Lower leg skin (tissue), 4 donors: ENCODE results near the gene RNPEP. TPM values are rescaled to one million over a fixed set of nuclear protein-coding genes. Genes with fewer than 3 reads are reported as not detected.
"Not testable (repeated sequence)": the region's sequence is repeated elsewhere in the genome, so short reads cannot be mapped to it uniquely, and the experiment has no call there.

Source experiments
- DNase-seq, 2 donors: peaks; one replicate each; pipeline ENCODE4 v3.0.0-alpha.2; 2019; ENCODE audit warnings: low spot score in 2 of 2
- H3K4me3 ChIP-seq: fragments of 200-600 bp; sonication (generic); 2 replicates; pipeline ENCODE4 v1.5.1; 2017; ENCODE audit warnings: mild to moderate bottlenecking, low read depth; ENCODE audit not compliant: poor library complexity, severe bottlenecking
- POLR2A ChIP-seq, 2 donors: fragments of 450-650 bp; IDR thresholded peaks; one replicate each; pipeline ENCODE4 v1.6.1; 2016 to 2017; ENCODE audit warnings: antibody characterized with exemption in 2 of 2, mild to moderate bottlenecking in 1 of 2, moderate library complexity in 1 of 2
- WGBS, 2 donors: methylation state at CpG; one replicate each; pipeline ENCODE4 v1.1.5; 2018; 5-methylcytosine and 5-hydroxymethylcytosine counted together
- intact Hi-C: fragments of 100-400 bp; cut with DNase I; formaldehyde crosslinking; loops from one replicate; pipeline ENCODE4 v1.15.0; 2023; ENCODE audit warnings: low total_unique reads
- microRNA-seq, 2 donors: library from miRNA; unstranded; fragments of <30 nt; microRNA quantifications; one replicate each; pipeline ENCODE4, GENCODE V29; 2016; ENCODE audit warnings: borderline replicate concordance in 2 of 2, borderline number of aligned reads in 1 of 2
- total RNA-seq, 4 donors: library from RNA; depleted of rRNA; stranded (reverse); fragments of >200 nt; gene quantifications; one replicate each; pipeline ENCODE4 v1.1.0, GENCODE V29; 2016
- TF ChIP-seq, protein P1 (sequence below), 3 donors: fragments of 450-650 bp; IDR thresholded peaks; one replicate each; pipeline ENCODE4 v1.5.1; 2016; ENCODE audit warnings: antibody characterized with exemption in 3 of 3, mild to moderate bottlenecking in 3 of 3, moderate library complexity in 2 of 3

The RNPEP gene
- total RNA-seq, 4 donors from 2014 or later, result 46.2 to 111 (median 85.3) TPM

DNA sequence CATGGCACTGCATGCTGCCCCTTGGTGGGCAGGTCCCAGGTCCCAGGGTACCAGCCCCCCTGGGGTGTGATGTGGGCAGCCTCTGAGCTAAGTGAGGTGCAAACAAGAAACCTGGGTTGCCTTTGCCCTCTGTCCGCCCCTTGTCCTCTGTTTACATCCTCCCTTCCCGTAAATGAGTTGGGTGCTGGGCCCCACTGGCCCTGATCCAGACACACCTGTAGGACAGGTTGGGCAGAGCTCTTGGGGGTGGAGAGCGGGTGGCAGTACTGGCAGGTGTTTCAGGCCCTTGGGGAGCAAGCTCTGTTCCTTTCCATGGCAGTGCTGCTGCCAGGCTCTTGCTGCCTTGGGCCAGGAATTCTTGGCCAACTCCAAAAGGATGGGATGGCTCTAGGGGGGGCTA, 63.8 kb downstream of the RNPEP start:
- peak in 1 of 2 donors; percentile 38 for DNase-seq
- intact Hi-C loops, result no loop called here

DNA sequence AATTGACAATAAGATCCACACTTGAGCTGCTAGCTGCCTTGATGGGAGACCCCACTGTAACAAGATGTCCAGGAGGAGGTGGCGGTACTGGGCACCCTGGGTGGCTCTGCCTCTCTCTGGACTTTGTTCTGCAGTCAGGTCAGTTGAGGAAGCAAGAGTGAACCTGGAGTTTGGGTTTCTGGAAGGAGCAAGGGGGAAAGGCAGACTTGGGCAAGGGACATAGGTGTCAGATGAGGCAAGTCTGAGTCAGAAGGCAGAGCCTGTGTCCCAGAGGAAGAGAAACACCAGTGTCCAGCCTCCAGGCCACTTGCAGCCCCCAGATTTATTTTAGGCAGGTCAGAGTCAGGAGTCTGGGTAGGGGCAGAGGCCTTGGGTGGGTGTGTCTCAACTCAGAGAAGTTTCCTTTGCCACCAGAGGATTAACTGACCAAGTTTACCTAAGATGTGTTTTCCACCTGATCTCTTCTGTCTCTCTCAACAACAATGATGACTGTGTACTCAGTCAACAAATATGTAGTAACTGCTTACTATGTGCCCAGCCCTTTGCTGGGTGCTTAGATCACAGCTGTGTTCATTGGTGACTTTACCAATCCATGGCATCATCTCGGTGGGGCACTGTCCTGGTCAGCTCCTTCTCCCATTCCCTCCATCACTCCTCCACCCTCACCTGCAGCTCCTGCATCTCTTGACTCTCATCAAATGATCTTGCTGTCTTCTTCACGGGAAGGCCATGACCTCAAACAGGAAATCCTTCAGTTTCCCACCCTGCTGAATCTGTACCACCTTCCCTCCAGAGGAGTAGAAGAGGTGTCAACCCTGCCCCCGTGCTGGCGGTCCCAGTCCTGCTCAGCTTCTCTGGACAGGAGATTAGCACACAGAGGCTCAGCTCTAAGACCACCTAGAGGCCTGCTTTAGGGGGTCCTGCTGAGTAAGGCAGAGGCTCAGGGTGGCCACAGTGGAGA, 64.6 kb downstream of the RNPEP start:
- TF ChIP-seq, protein P1, sequence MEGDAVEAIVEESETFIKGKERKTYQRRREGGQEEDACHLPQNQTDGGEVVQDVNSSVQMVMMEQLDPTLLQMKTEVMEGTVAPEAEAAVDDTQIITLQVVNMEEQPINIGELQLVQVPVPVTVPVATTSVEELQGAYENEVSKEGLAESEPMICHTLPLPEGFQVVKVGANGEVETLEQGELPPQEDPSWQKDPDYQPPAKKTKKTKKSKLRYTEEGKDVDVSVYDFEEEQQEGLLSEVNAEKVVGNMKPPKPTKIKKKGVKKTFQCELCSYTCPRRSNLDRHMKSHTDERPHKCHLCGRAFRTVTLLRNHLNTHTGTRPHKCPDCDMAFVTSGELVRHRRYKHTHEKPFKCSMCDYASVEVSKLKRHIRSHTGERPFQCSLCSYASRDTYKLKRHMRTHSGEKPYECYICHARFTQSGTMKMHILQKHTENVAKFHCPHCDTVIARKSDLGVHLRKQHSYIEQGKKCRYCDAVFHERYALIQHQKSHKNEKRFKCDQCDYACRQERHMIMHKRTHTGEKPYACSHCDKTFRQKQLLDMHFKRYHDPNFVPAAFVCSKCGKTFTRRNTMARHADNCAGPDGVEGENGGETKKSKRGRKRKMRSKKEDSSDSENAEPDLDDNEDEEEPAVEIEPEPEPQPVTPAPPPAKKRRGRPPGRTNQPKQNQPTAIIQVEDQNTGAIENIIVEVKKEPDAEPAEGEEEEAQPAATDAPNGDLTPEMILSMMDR (IDR thresholded peaks at IDR 0.05), result no peak
- no peak for TF ChIP-seq POLR2A (IDR thresholded peaks at IDR 0.05)
- intact Hi-C loops, result no loop called here
- DNase-seq, result no peak
- no peak overlapping the region for H3K4me3 ChIP-seq
- 75 to 81% methylated on average over 5 of the region's 5 CpGs for WGBS, 2 donors

More for the DNA sequence above, 63.8 kb downstream of the RNPEP start:
- WGBS, 2 donors, result 53 to 60% methylated on average over 3 of the region's 3 CpGs
- no peak overlapping the region for H3K4me3 ChIP-seq
- TF ChIP-seq, protein P1 (IDR thresholded peaks at IDR 0.05), result no peak
- no peak for TF ChIP-seq POLR2A (IDR thresholded peaks at IDR 0.05)

DNA sequence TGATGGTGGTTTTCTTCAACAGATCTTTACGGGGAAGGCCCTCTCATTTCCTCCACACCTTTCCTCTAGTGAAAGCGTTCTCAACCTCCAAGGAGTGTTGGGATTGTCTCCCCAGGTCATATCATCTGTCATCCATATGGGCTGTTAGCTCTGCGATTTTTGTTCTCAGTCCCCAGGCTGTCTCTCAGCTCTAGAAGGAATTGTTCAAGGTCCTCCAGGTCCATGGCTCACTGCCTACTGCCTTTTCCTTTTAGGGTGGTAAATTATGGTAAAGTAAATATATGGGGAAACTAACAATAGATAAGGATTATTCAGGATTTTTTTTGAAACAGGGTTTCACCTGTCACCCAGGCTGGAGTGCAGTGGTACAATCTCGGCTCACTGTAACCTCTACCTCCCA, 65.5 kb downstream of the RNPEP start:
- WGBS, 2 donors, result 74 to 82% methylated on average over 4 of the region's 4 CpGs
- intact Hi-C loops, result no loop called here
- DNase-seq, result no peak

DNA sequence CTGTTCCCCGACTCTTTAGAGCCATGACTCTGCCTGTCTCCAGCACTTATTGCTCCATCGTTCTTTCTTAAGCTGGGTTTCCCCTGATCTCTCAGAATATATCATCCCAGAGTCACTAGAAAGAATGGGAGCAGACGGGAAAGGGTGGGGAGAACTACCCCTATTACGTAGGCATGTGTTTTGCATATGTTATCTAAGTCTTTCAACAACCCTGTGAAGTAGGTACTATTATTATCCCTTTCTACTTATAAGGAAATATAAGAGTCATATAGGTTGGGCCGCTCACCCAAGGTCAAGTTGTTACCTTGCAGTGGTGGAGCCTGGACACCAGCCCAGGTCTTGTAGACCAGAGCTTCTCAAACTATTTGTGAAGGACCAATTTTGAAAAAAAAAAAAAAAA, 66.7 kb downstream of the RNPEP start:
- no peak overlapping the region for H3K4me3 ChIP-seq
- no peak for DNase-seq
- 57% methylated on average over 5 of the region's 5 CpGs for WGBS, 2 donors
- TF ChIP-seq, protein P1 (IDR thresholded peaks at IDR 0.05), result no peak
- no peak for TF ChIP-seq POLR2A (IDR thresholded peaks at IDR 0.05)
- intact Hi-C loops, result no loop called here

More for the DNA sequence above, 65.5 kb downstream of the RNPEP start:
- no peak overlapping the region for H3K4me3 ChIP-seq
- no peak for TF ChIP-seq POLR2A (IDR thresholded peaks at IDR 0.05)
- TF ChIP-seq, protein P1 (IDR thresholded peaks at IDR 0.05), result no peak

DNA sequence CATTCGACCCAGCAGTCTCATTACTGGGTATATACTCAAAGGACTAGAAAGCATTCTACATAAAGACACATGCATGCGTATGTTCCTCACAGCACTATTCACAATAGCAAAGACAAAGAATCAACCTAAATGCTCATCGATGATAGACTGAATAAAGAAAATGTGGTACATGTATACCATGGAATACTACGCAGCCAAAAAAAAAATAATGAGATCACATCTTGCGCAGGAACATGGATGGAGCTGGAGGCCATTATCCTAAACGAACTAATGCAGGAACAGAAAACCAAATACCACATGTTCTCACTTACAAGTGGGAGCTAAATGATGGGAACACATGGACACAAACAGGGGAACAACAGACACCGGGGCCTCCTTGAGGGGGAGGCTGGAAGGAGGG, 71.6 kb downstream of the RNPEP start:
- intact Hi-C loops, result no loop called here
- 85 to 86% methylated on average over 7 of the region's 7 CpGs for WGBS, 2 donors
- DNase-seq, result no peak
- no peak overlapping the region for H3K4me3 ChIP-seq
- TF ChIP-seq, protein P1 (IDR thresholded peaks at IDR 0.05), result no peak
- TF ChIP-seq POLR2A (IDR thresholded peaks at IDR 0.05), result no peak

DNA sequence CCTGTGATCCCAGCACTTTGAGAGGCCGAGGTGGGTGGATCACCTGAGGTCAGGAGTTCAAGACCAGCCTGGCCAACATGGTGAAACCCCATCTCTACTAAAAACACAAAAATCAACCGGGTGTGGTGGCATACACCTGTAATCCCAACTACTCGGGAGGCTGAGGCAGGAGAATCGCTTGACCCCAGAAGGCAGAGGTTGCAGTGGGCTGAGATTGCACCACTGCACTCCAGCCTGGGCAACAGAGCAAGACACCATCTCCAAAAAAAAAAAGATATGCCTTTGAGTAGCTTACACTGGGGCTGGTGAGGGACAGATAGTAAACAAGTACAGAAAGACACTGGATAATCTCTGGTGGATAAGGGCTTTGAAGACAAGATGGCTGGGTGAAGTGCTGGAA, 72.2 kb downstream of the RNPEP start:
- WGBS, 2 donors, result 81 to 91% methylated on average over 4 of the region's 4 CpGs
- intact Hi-C loops, H3K4me3 ChIP-seq, DNase-seq: not testable (repeated sequence)

Small RNA genes lying within 50 kb of the gene (microRNA-seq; reads per million reads assigned to microRNA genes)
- 0 reads per million in 2 donors for gene MIR6740

Other genes with a start within 250 kb of the RNPEP start
- 10 to 100 TPM; 12.1 to 16.3 (median 15.4) TPM for gene IPO9, start 153.5 kb upstream of the RNPEP start, total RNA-seq
- 10 to 100 TPM in 1 of 4 donors, 1 to 10 TPM in 3; 4.6 to 14.2 (median 7.2) TPM for gene SHISA4, start 93.8 kb upstream of the RNPEP start, total RNA-seq
- 10 to 100 TPM; 11.2 to 56.7 (median 23.4) TPM for gene LMOD1, start 36.1 kb upstream of the RNPEP start, total RNA-seq
- 10 to 100 TPM; 18.7 to 22.4 (median 20.2) TPM for gene TIMM17A, start 27.1 kb upstream of the RNPEP start, total RNA-seq
- 10 to 100 TPM in 3 of 4 donors, 1 to 10 TPM in 1; 9.8 to 36.4 (median 31.2) TPM for gene ELF3, start 27.9 kb downstream of the RNPEP start, total RNA-seq
- gene GPR37L1, start 140.3 kb downstream of the RNPEP start, total RNA-seq, result under 1 TPM in 2 of 4 donors, not detected in 2; 0.02 to 0.06 TPM
- 10 to 100 TPM; 36.5 to 68.4 (median 41.3) TPM for gene ARL8A, start 162.1 kb downstream of the RNPEP start, total RNA-seq
- gene PTPN7, start 178.0 kb downstream of the RNPEP start, total RNA-seq, result 1 to 10 TPM; 1.6 to 2.4 (median 2.2) TPM
- gene LGR6, start 211.2 kb downstream of the RNPEP start, total RNA-seq, result 1 to 10 TPM in 2 of 4 donors, under 1 TPM in 2; 0.39 to 4.4 (median 1.8) TPM